HCT116 (cell line): ENCODE data around the gene CREB3. TPM values are rescaled to one million over a fixed set of nuclear protein-coding genes. Genes with fewer than 3 reads are reported as not detected.
A peak's percentile ranks its signal among the peaks of the same experiment; 100 is the strongest.

Source experiments
- ATAC-seq: fragments of 200-7000 bp; cut with Tn5 transposase; 2 replicates; pipeline ENCODE4 v1.9.1; 2020; ENCODE audit warnings: mild to moderate bottlenecking, moderate library complexity
- BruUV-seq: library from RNA; stranded (reverse); fragments of 400-500 nt; replicated peaks from 2 replicates; lab custom pipeline; 2021; lab: Mats Ljungman, UMichigan
- CTCF ChIA-PET: fragments of 300-600 bp; sonication (Branson Sonifier 250); formaldehyde crosslinking; loops from one replicate; lab custom pipeline; 2021; ENCODE audit warnings: antibody characterized with exemption; lab: Charles Lee
- POLR2A ChIA-PET: fragments of 300-600, 350-600 bp; sonication (Branson Sonifier 250); formaldehyde crosslinking; loops from one replicate; lab custom pipeline; 2021; ENCODE audit warnings: antibody characterized with exemption; lab: Charles Lee
- RAD21 ChIA-PET, 2 experiments: fragments of 300-600 bp; sonication (Branson Sonifier 250); formaldehyde crosslinking; loops; one replicate each; lab custom pipeline; 2023; ENCODE audit warnings: low total read pairs in 2 of 2; ENCODE audit not compliant: uncharacterized antibody in 2 of 2, unreplicated experiment in 2 of 2, low non-redundant PET in 1 of 2; lab: Charles Lee
- DNase-seq: peaks from one replicate; pipeline ENCODE4 v3.0.0-alpha.2; 2010; ENCODE audit warnings: low read depth, low spot score
- H2AFZ ChIP-seq: fragments of 200-600 bp; shearing (Covaris generic), sonication (generic); 2 replicates; pipeline ENCODE4 v1.6.1; 2017; ENCODE audit warnings: low read depth, mixed run types, mixed read lengths, antibody characterized with exemption, low read length; ENCODE audit not compliant: poor library complexity, severe bottlenecking
- H3K27ac ChIP-seq: 2 replicates; pipeline ENCODE4 v1.5.1; 2012; ENCODE audit warnings: low read depth, low read length
- H3K27me3 ChIP-seq: fragments of 200-600 bp; sonication (generic); 2 replicates; pipeline ENCODE4 v1.6.1; 2016; ENCODE audit warnings: mixed run types, low read length, mixed read lengths; ENCODE audit not compliant: insufficient read depth
- H3K36me3 ChIP-seq, 2 experiments: fragments of 200-500 bp in 1 of 2; fragments of 200-600 bp in 1 of 2; sonication (Bioruptor generic) in 1 of 2; sonication (generic) in 1 of 2; 2 replicates each; pipeline versions ENCODE4 v1.5.1 to v1.6.1; 2014 to 2016; ENCODE audit warnings: low read length in 2 of 2, inconsistent platforms in 1 of 2, mixed read lengths in 1 of 2, mixed run types in 1 of 2; ENCODE audit not compliant: insufficient read depth in 2 of 2, control insufficient read depth in 1 of 2
- H3K4me1 ChIP-seq, 2 experiments: fragments of 200-600 bp in 1 of 2; sonication (generic) in 1 of 2; 2 replicates each; pipeline versions ENCODE4 v1.5.1 to v1.6.1; 2012 to 2017; ENCODE audit warnings: low read length in 2 of 2, inconsistent platforms in 1 of 2, mild to moderate bottlenecking in 1 of 2, mixed read lengths in 1 of 2, mixed run types in 1 of 2, moderate library complexity in 1 of 2; ENCODE audit not compliant: insufficient read depth in 2 of 2, control insufficient read depth in 1 of 2
- H3K4me2 ChIP-seq: fragments of 200-600 bp; sonication (generic); 2 replicates; pipeline ENCODE4 v1.6.1; 2017; ENCODE audit warnings: mixed run types, low read length, mixed read lengths
- H3K4me3 ChIP-seq, 2 experiments: fragments of 200-600 bp in 1 of 2; sonication (generic) in 1 of 2; replicated peaks in 1 of 2; 2 replicates each; pipeline ENCODE4 v1.5.1; 2011 to 2016; ENCODE audit warnings: low read length in 2 of 2, control low read depth in 1 of 2, low read depth in 1 of 2, mild to moderate bottlenecking in 1 of 2, mixed read lengths in 1 of 2, mixed run types in 1 of 2
- H3K79me2 ChIP-seq: fragments of 200-600 bp; sonication (generic); 2 replicates; pipeline ENCODE4 v1.6.1; 2017; ENCODE audit warnings: mild to moderate bottlenecking, mixed run types, low read length, moderate library complexity, mixed read lengths; ENCODE audit not compliant: insufficient read depth
- H3K9ac ChIP-seq: fragments of 200-600 bp; sonication (generic); 2 replicates; pipeline ENCODE4 v1.6.1; 2016; ENCODE audit warnings: low read length, mixed read lengths
- H3K9me2 ChIP-seq: fragments of 200-600 bp; sonication (generic), shearing (Covaris generic); 2 replicates; pipeline ENCODE4 v1.6.1; 2017; ENCODE audit warnings: mixed run types, mild to moderate bottlenecking, moderate library complexity; ENCODE audit not compliant: insufficient read depth
- H3K9me3 ChIP-seq, 2 experiments: fragments of 200-500 bp in 1 of 2; fragments of 200-600 bp in 1 of 2; sonication (Bioruptor generic) in 1 of 2; sonication (generic) in 1 of 2; 2 replicates each; pipeline ENCODE4 v1.6.1; 2014 to 2017; ENCODE audit warnings: low read length in 2 of 2, mixed read lengths in 2 of 2, inconsistent platforms in 1 of 2, low read depth in 1 of 2, mild to moderate bottlenecking in 1 of 2, mixed run types in 1 of 2, moderate library complexity in 1 of 2; ENCODE audit not compliant: control insufficient read depth in 1 of 2, insufficient read depth in 1 of 2
- H4K20me1 ChIP-seq: fragments of 200-600 bp; sonication (generic), shearing (Covaris generic); 2 replicates; pipeline ENCODE4 v1.6.1; 2017; ENCODE audit warnings: mixed run types, mild to moderate bottlenecking, moderate library complexity; ENCODE audit not compliant: insufficient read depth
- CEBPB ChIP-seq: IDR thresholded peaks from 2 replicates; pipeline ENCODE4 v1.6.1; 2012; ENCODE audit warnings: low read depth
- EGR1 ChIP-seq: IDR thresholded peaks from 2 replicates; pipeline ENCODE4 v1.6.1; 2012; ENCODE audit warnings: low read depth
- EZH2 ChIP-seq: fragments of 200-600 bp; sonication (generic); IDR thresholded peaks from 2 replicates; pipeline ENCODE4 v1.6.1; 2017; ENCODE audit warnings: antibody characterized with exemption, mixed run types
- EZH2phosphoT487 ChIP-seq: fragments of 200-600 bp; IDR thresholded peaks from 2 replicates; pipeline ENCODE4 v1.6.1; 2018; ENCODE audit warnings: antibody characterized with exemption, borderline replicate concordance
- JUND ChIP-seq: IDR thresholded peaks from 2 replicates; pipeline ENCODE4 v1.6.1; 2012
- POLR2A ChIP-seq: IDR thresholded peaks from 2 replicates; pipeline ENCODE4 v1.7.0; 2011; ENCODE audit warnings: borderline replicate concordance; ENCODE audit not compliant: insufficient read depth, insufficient read length; ENCODE audit errors: extremely low read depth
- POLR2AphosphoS5 ChIP-seq: IDR thresholded peaks from 2 replicates; pipeline ENCODE4 v1.6.1; 2011; ENCODE audit warnings: mild to moderate bottlenecking, low read depth, low read length, moderate library complexity
- RAD21 ChIP-seq: IDR thresholded peaks from 2 replicates; pipeline ENCODE4 v1.6.1; 2012; ENCODE audit warnings: low read depth, mild to moderate bottlenecking
- SIN3A ChIP-seq: IDR thresholded peaks from 2 replicates; pipeline ENCODE4 v1.6.1; 2012; ENCODE audit warnings: low read depth
- SP1 ChIP-seq: IDR thresholded peaks from 2 replicates; pipeline ENCODE4 v1.6.1; 2012; ENCODE audit warnings: low read depth
- ZFX ChIP-seq: fragments of 450-650 bp; IDR thresholded peaks from 2 replicates; pipeline ENCODE4 v1.6.1; 2017
- ZNF274 ChIP-seq: fragments of 200-500 bp; sonication (Bioruptor generic); IDR thresholded peaks from 2 replicates; pipeline ENCODE4 v1.6.1; 2014; ENCODE audit warnings: mild to moderate bottlenecking, low read depth, low read length, inconsistent platforms
- intact Hi-C: fragments of 100-400 bp; cut with micrococcal nuclease; formaldehyde crosslinking; loops from 2 replicates; pipeline ENCODE4 v1.10.0; 2022
- total RNA-seq: library from RNA; stranded (reverse); gene quantifications from one replicate; pipeline ENCODE4 v1.2.1, GENCODE V29; 2021; ENCODE audit not compliant: unreplicated experiment
- TF ChIP-seq, protein P1 (sequence below): IDR thresholded peaks from 2 replicates; pipeline ENCODE4 v1.6.1; 2012
- TF ChIP-seq, protein P2 (sequence below): IDR thresholded peaks from 2 replicates; pipeline ENCODE4 v1.6.1; 2012
- TF ChIP-seq, protein P3 (sequence below), 3 experiments: fragments of 200-600 bp in 1 of 3; sonication (generic) in 1 of 3; IDR thresholded peaks in 2 of 3; conservative IDR thresholded peaks in 1 of 3; 2 replicates each; pipeline ENCODE4 v1.5.1; 2012 to 2017; ENCODE audit warnings: low read depth in 2 of 3, low read length in 2 of 3, antibody characterized with exemption in 1 of 3, borderline replicate concordance in 1 of 3, control low read depth in 1 of 3, mild to moderate bottlenecking in 1 of 3, mixed read lengths in 1 of 3, mixed run types in 1 of 3, moderate library complexity in 1 of 3; ENCODE audit not compliant: insufficient read depth in 1 of 3
- TF ChIP-seq, protein P4 (sequence below): IDR thresholded peaks from 2 replicates; pipeline ENCODE4 v1.6.1; 2011; ENCODE audit warnings: mild to moderate bottlenecking, low read length, moderate library complexity; ENCODE audit not compliant: insufficient replicate concordance; ENCODE audit errors: extremely low read depth

CREB3 gene
- total RNA-seq, 1 experiment from 2014 or later: 22.3 TPM

DNA sequence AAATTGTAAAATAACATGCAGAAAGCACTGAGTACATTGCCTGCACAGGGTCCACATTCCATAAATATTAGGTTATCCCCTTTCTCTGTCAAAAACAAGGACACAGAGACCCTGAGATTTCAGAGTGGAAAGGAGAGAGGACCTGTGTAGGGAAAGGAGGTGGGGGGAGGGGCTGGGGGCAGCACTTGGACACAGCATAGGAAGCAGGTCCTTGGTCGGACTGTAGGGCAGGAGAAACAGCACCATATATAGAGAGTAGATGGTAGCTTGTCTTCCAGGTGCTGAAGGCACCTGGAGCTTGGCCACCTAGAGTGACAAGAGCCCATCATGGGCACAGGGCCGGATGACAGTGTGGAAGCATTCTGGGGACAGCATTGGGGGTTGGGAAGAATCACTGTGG, 45.2 kb upstream of the CREB3 start:
- H3K4me1 ChIP-seq: peaks cover 18 to 30% of the 10 kb centered on the region in 2 experiments
- H3K4me3 ChIP-seq: no peak overlapping the region
- intact Hi-C loops: no loop called here
- POLR2A ChIA-PET: interaction anchor here (0.5 to 4.2 kb wide), 2 partner anchors 7 to 99 kb away, joined by 3 to 15 read pairs; no protein-coding TSS in a partner anchor
- H3K9me2 ChIP-seq: no peaks in the 10 kb centered on the region
- no peak overlapping the region for H3K9ac ChIP-seq
- BruUV-seq: no TSS peak
- peaks cover 45% of the 10 kb centered on the region for H3K79me2 ChIP-seq
- H4K20me1 ChIP-seq: no peaks in the 10 kb centered on the region
- H3K27me3 ChIP-seq: no peaks in the 10 kb centered on the region
- RAD21 ChIA-PET: no interaction called here
- peaks cover 45 to 56% of the 10 kb centered on the region in 2 experiments; a peak in 3 of 4 replicates for H3K36me3 ChIP-seq
- TF ChIP-seq, protein P1, sequence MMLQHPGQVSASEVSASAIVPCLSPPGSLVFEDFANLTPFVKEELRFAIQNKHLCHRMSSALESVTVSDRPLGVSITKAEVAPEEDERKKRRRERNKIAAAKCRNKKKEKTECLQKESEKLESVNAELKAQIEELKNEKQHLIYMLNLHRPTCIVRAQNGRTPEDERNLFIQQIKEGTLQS: no peak
- TF ChIP-seq, protein P2, sequence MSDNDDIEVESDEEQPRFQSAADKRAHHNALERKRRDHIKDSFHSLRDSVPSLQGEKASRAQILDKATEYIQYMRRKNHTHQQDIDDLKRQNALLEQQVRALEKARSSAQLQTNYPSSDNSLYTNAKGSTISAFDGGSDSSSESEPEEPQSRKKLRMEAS: no peak
- TF ChIP-seq EGR1: no peak
- TF ChIP-seq SIN3A: no peak
- TF ChIP-seq SP1: no peak
- TF ChIP-seq RAD21: no peak
- no peak for TF ChIP-seq POLR2AphosphoS5
- no peak for TF ChIP-seq POLR2A
- TF ChIP-seq CEBPB: no peak
- TF ChIP-seq, protein P3, sequence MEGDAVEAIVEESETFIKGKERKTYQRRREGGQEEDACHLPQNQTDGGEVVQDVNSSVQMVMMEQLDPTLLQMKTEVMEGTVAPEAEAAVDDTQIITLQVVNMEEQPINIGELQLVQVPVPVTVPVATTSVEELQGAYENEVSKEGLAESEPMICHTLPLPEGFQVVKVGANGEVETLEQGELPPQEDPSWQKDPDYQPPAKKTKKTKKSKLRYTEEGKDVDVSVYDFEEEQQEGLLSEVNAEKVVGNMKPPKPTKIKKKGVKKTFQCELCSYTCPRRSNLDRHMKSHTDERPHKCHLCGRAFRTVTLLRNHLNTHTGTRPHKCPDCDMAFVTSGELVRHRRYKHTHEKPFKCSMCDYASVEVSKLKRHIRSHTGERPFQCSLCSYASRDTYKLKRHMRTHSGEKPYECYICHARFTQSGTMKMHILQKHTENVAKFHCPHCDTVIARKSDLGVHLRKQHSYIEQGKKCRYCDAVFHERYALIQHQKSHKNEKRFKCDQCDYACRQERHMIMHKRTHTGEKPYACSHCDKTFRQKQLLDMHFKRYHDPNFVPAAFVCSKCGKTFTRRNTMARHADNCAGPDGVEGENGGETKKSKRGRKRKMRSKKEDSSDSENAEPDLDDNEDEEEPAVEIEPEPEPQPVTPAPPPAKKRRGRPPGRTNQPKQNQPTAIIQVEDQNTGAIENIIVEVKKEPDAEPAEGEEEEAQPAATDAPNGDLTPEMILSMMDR (IDR thresholded peaks at IDR 0.05 in 2 of 3, conservative IDR thresholded peaks at IDR 0.05 in 1 of 3; ENCODE audit: borderline replicate concordance in 1 of 3, insufficient read depth in 1 of 3, low read depth in 2 of 3, low read length in 2 of 3): no peak
- no peak for TF ChIP-seq ZFX
- TF ChIP-seq EZH2: no peak
- no peak for TF ChIP-seq EZH2phosphoT487
- TF ChIP-seq, protein P4, sequence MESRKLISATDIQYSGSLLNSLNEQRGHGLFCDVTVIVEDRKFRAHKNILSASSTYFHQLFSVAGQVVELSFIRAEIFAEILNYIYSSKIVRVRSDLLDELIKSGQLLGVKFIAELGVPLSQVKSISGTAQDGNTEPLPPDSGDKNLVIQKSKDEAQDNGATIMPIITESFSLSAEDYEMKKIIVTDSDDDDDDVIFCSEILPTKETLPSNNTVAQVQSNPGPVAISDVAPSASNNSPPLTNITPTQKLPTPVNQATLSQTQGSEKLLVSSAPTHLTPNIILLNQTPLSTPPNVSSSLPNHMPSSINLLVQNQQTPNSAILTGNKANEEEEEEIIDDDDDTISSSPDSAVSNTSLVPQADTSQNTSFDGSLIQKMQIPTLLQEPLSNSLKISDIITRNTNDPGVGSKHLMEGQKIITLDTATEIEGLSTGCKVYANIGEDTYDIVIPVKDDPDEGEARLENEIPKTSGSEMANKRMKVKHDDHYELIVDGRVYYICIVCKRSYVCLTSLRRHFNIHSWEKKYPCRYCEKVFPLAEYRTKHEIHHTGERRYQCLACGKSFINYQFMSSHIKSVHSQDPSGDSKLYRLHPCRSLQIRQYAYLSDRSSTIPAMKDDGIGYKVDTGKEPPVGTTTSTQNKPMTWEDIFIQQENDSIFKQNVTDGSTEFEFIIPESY: no peak
- TF ChIP-seq JUND: no peak
- TF ChIP-seq ZNF274: no peak
- TF ChIP-seq, all 23 proteins: peak for 0
- Histone ChIP-seq H3K4me2 (0 out of 2 replicates have a peak overlapping the region, but pooled peaks have one; percentile 90), H3K9me3 (no peaks in the 10 kb centered on the region), H3K27ac (no peak overlapping the region), H2AFZ (no peak overlapping the region)
- CTCF ChIA-PET: interaction anchor here (2.3 kb wide), 1 partner anchor 9 kb away, joined by 15 read pairs; no protein-coding TSS in a partner anchor
- ATAC-seq (no peak), DNase-seq (no peak)
